Effector memory CD4-positive, alpha-beta T cell (primary cell): ENCODE data around the gene APOBEC2.

ENCODE experiments used
- DNase-seq, 3 donors: peaks; one replicate each; pipeline ENCODE4 v3.0.0-alpha.2; 2020
- H3K27ac ChIP-seq: 2 replicates; pipeline ENCODE4 v1.7.0; 2013; ENCODE audit warnings: mild to moderate bottlenecking, low read length, moderate library complexity; ENCODE audit not compliant: insufficient read depth, poor library complexity, severe bottlenecking
- H3K27me3 ChIP-seq: replicated peaks from 2 replicates; pipeline ENCODE4 v1.7.0; 2013; ENCODE audit warnings: mild to moderate bottlenecking, low read length; ENCODE audit not compliant: insufficient read depth, control insufficient read depth, poor library complexity, severe bottlenecking
- H3K36me3 ChIP-seq: 2 replicates; pipeline ENCODE4 v1.7.0; 2013; ENCODE audit warnings: mild to moderate bottlenecking, low read length, moderate library complexity; ENCODE audit not compliant: control insufficient read depth, insufficient read depth
- H3K4me1 ChIP-seq: 2 replicates; pipeline ENCODE4 v1.7.0; 2013; ENCODE audit warnings: low read length, mild to moderate bottlenecking; ENCODE audit not compliant: control insufficient read depth, insufficient read depth, poor library complexity, severe bottlenecking
- H3K4me3 ChIP-seq: 2 replicates; pipeline ENCODE4 v1.7.0; 2013; ENCODE audit warnings: low read length, low read depth, mild to moderate bottlenecking; ENCODE audit not compliant: insufficient read depth, poor library complexity, severe bottlenecking
- H3K9me3 ChIP-seq: 2 replicates; pipeline ENCODE4 v1.7.0; 2013; ENCODE audit warnings: mild to moderate bottlenecking, low read length, moderate library complexity; ENCODE audit not compliant: control insufficient read depth

The APOBEC2 gene

DNA sequence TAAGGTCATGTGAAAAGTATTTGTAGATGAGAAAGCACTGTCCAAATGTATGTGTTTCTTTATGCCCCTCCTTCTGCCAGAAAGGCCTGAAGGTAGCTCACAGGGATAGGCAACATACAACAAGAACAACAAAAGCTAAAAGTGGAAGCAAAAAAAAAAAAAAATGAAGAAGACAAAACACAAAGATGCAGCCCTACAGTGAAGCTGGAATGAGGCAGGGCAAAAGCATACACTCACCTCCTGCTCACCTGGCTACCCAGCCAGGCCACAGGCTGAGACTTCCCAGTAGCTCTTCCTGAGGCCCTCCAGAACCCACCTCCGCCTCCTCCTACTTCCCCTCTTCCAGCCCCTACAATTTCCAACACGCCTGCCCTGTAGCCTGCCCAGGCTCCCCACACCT is 16.4 kb upstream of the APOBEC2 start:
- Histone ChIP-seq H3K4me3 (no peak overlapping the region), H3K36me3 (no peaks in the 10 kb centered on the region), H3K9me3 (no peaks in the 10 kb centered on the region), H3K27me3 (no peaks in the 10 kb centered on the region), H3K4me1 (no peaks in the 10 kb centered on the region), H3K27ac (no peak overlapping the region)
- DNase-seq: no peak

DNA sequence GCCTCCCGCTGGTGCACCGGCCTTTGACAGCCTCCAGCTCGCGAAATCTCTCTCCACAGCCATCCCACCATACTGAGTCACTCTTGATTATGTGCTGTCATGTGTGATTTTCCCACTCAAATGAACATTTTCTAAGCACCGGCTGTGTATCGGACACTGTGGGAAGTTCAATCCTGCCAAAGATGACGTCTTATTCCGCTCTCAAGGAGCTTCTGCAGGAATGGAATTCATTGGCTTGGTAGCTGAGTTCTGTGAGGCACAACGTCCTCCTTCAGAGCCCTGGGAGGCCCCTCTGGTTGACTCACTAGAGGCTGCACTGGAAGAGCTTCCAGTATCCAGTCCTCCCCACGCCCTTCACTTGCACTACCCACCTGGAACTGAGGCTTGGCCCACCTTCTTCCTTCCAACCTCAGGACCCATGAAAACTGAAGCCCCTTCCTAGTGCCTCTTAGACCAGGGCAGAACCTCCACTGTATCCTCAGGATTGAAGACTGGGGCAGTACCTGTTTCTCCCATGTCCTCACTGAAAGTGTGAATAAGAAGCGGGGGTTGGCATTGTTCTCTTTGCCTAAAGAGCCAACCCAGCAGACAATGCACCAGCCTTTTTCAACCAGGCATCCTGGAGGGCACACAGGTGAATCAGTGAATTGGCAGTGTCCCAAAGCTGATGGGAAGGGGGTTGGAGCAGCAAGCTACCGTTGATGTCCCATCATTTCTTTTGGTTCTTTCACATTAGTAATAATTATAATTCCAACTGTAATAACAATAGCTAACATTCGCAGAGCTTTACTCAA is 15.7 kb upstream of the APOBEC2 start:
- H3K36me3 ChIP-seq: no peaks in the 10 kb centered on the region
- H3K9me3 ChIP-seq: no peaks in the 10 kb centered on the region
- no peaks in the 10 kb centered on the region for H3K4me1 ChIP-seq
- no peak for DNase-seq
- H3K27me3 ChIP-seq: no peaks in the 10 kb centered on the region
- H3K27ac ChIP-seq: no peak overlapping the region
- H3K4me3 ChIP-seq: no peak overlapping the region

DNA sequence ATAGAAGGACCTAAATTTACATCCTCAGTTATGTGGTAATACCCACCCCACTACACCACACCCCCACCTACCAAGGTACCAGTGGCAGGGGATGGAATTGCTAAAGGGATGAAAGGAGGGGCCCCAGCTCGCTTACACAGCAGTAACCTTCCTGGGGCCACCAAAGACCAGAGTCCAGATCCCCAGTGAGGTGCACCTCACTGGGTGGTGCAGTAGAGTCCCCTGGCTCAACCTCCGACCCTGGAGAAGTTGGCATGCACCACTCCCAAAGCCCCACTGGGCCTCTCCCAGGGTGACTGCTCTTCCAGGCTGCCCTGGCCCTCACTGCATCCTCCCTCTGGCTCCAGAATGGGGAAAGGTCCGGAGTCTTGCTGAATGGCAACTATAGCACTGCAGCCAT is 14.8 kb upstream of the APOBEC2 start:
- no peaks in the 10 kb centered on the region for H3K36me3 ChIP-seq
- H3K4me3 ChIP-seq: no peak overlapping the region
- no peak overlapping the region for H3K27ac ChIP-seq
- no peaks in the 10 kb centered on the region for H3K27me3 ChIP-seq
- H3K4me1 ChIP-seq: no peaks in the 10 kb centered on the region
- no peak for DNase-seq
- H3K9me3 ChIP-seq: no peaks in the 10 kb centered on the region

DNA sequence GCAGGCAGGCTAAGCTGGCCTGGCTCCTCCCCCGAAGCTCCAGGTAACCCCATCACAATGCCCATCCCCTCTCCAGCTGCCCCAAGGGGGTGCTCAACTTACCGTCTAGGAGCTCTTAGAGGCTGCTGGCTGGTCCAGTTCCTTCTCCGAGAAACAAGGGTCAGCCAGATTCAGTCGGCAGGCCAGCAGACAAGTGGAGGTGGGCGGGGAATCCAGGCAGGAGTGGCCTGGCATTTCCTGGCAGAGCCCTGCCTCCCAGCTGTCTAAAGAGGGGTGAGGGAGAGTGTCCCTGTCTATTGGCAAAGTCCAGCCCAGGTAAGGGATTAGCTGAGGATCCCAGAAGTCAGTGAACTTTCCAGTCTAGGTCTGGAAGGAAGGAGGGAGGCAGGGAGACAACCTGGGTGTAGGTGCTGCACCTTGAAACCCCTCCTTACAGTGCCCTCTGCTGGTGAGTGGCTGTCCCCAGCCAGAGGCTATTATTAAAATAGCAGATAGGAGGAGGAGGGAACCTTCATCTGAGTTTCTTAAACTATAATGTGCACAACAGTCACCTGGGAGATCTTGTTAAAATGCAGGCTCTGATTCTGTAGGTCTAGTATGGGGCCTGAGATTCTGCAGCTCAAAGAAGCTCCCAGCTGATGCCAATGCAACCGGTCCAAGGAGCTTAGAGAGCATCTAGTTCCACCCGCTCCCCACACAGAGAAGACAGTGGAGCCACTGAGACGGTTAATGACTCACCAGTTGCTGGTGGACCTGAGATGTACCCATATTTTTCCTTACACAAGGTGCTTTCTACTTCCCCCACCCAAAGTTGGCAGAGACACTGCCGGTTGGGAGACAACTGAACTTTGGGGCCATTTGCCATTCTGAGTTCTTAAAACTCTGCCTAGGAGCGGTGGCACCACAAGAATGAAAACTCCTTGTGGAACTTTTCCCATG is 13.7 kb upstream of the APOBEC2 start, which contains the start of gene UNC5CL:
TSS of gene UNC5CL (minus strand) at position 162 of the 939 bp plus-strand sequence. CDS start 4,147 bp downstream, outside the sequence.
- Histone ChIP-seq H3K27me3 (no peaks in the 10 kb centered on the region), H3K4me1 (no peaks in the 10 kb centered on the region), H3K27ac (no peak within 1 kb of the TSS), H3K36me3 (no peaks in the 10 kb centered on the region), H3K9me3 (no peaks in the 10 kb centered on the region), H3K4me3 (no peak within 1 kb of the TSS)
- DNase-seq: peak in 2 of 3 donors; percentile 9 to 36

DNA sequence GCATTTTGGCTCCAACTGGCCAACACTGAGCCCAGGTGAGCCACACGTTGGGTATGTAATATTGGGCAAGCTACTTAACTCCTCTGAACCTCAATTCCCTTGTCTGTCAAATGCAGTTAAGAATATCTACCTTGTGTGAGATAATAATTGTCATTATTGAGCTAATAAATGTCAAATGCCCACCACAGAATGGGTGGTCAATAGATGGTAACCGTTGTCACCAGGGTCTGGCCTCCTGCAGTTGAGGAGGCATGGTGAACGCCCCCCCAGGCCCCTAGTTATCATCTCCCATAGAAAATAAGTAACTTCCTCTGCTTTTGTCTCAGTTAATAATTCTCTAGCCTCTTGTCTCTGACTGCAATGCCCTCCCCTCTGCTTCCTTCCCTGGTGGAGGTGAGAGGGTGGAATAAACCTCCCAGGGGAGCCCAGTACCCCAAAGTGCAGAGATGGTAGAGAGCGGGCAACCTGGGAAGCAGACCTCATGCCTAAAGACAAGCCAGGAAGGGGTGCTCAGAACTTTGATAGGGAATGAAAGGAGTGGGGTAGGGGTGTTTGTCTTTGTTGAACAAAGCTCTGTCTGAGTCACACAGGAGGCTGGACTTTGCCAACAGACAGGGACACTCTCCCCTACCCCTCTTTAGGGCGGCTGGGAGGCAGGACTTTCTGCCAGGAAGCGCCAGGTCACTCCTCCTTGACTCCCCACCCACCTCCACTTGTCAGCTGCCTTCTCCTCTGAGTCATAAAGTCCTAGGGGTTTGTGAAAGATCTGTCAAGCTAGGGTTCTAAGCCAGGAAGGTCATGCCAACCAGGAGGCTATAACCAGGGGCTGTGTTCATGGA is 12.7 kb upstream of the APOBEC2 start:
- no peaks in the 10 kb centered on the region for H3K4me1 ChIP-seq
- H3K27ac ChIP-seq: no peak overlapping the region
- H3K4me3 ChIP-seq: no peak overlapping the region
- no peaks in the 10 kb centered on the region for H3K27me3 ChIP-seq
- no peaks in the 10 kb centered on the region for H3K36me3 ChIP-seq
- no peak for DNase-seq
- no peaks in the 10 kb centered on the region for H3K9me3 ChIP-seq

DNA sequence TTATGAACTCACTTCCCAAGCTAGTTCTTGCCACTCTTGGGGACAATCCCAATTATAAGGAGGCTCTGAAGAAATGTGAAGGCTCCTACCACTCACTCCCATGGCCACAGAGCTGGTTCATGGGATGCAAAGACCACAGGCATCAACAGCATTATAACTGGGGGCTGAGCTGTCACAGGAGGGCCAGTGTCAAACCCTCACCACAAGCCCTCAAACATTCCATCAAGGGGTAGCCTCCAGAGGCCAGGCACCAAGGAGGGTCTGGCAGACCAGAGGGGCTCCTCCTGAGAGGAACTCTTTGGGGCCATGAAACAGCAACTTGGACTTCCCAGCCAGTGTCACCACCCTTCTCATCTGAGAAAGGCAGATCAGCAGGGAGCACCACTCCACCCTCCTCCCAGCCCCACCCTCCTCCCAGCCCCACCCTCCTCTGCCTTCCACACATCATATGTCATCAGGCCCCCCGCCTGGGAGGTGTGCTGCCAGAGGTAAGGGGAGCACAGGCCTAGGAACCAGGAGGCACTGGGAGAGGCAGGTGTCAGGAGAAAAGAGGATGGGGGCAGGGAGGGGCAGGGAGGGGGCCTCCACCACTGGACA is 12.0 kb upstream of the APOBEC2 start:
- Histone ChIP-seq H3K27me3 (no peaks in the 10 kb centered on the region), H3K27ac (no peak overlapping the region), H3K4me1 (no peaks in the 10 kb centered on the region), H3K9me3 (no peaks in the 10 kb centered on the region), H3K36me3 (no peaks in the 10 kb centered on the region), H3K4me3 (no peak overlapping the region)
- DNase-seq: no peak

DNA sequence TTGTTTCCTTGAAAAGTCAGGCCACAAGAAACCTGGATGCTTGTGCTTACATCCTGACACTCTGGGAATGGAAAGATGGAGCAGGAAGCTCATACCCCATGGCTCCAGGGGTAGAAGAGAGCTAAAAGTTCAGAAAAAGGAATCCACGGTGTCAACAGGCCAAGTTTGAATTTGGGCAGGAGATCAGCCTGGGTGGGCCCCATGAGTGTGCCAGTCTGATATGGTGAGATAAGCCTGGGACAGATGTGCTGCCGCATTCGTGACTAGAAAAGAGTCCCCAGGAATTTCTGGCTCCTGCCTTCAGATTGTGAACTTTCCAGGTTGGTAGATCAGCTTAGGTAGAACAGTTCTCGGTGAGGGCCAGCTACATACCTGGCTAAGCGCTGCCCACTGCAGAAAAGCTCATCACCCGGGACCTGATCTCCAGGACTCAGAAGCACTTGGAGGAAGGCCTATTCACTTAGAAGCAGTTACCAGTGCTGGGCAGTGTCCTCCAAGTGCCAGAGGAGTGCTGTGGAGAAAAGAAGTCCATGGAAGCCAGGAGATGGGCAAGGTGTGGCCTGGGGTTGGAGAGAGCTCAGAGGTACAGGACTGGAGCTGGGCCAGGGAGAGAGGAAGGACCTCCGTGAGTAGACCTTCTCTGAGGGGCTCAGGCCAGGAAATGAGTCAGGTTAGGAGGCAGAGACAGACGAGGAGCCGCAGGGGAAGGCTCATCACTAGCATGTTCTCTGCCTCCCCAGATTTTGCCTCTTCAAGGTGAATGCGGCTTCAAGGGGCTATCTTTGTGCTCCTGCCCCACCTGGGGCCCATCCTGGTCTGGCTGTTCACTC is 10.6 kb upstream of the APOBEC2 start, which contains the start of gene TSPO2:
TSS of gene TSPO2 (plus strand) at position 242 of the 830 bp plus-strand sequence. CDS start at position 761, 519 bp downstream.
- H3K4me3 ChIP-seq: no peak within 1 kb of the TSS
- no peaks in the 10 kb centered on the region for H3K4me1 ChIP-seq
- DNase-seq: no peak
- no peak within 1 kb of the TSS for H3K27ac ChIP-seq
- no peaks in the 10 kb centered on the region for H3K27me3 ChIP-seq
- no peaks in the 10 kb centered on the region for H3K36me3 ChIP-seq
- no peaks in the 10 kb centered on the region for H3K9me3 ChIP-seq

DNA sequence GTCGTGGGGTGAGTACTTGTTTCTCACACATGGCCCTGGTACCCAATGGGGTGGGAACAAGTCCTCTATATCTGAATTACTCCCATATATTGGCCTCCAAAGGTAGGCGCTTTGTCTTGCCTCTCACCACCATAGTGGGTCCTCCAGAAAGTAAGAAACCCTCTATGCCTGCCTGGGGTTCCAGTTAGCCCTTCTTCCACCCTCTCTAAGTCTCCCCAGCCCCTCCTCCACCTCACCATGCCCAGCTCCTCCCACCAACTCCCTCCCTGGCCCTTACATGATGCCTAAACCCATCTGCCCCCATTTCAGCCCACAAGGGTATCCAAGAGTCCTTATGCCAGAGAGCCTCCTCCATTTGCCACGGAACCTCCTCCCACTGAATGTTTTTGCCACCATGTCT is 9.9 kb upstream of the APOBEC2 start:
- Histone ChIP-seq H3K27me3 (no peaks in the 10 kb centered on the region), H3K9me3 (no peaks in the 10 kb centered on the region), H3K27ac (no peak overlapping the region), H3K4me1 (no peaks in the 10 kb centered on the region), H3K4me3 (no peak overlapping the region), H3K36me3 (no peaks in the 10 kb centered on the region)
- DNase-seq: no peak

DNA sequence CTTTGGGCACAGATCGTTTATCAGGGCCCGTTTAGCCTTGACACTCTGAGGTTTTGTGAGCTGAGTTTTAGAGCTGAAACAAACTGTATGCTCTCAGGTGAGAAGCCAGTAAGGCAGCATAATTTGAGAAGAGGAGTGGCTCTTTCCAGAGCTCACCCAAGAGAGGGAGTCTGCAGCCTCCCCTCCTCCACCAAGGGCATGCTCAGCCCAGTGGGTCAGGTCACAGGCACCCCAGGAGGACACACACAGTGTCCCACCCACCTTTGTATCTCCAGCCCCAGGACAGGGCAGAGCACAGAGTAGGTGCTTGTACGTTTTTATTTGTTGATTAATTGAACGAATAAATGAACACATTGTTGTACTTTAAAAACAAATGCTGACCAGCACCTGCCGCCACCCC is 7.3 kb upstream of the APOBEC2 start:
- no peak overlapping the region for H3K27ac ChIP-seq
- H3K36me3 ChIP-seq: no peaks in the 10 kb centered on the region
- no peaks in the 10 kb centered on the region for H3K27me3 ChIP-seq
- H3K4me3 ChIP-seq: no peak overlapping the region
- H3K9me3 ChIP-seq: no peaks in the 10 kb centered on the region
- DNase-seq: no peak
- H3K4me1 ChIP-seq: no peaks in the 10 kb centered on the region
